ENCODE data around the gene PHF19.

Gene PHF19

GRCh38 chr9:120891884-120892747, 15.1 kb upstream of the PHF19 start:
- no peak for DNase-seq (ENCODE audit: low spot score)

- no peak for DNase-seq (ENCODE audit: low spot score)
Observed at GRCh38 chr9:120891245-120891883, 14.4 kb upstream of the PHF19 start.

- DNase-seq (ENCODE audit: low spot score): no peak
Observed at GRCh38 chr9:120890320-120891244, 13.6 kb upstream of the PHF19 start.

GRCh38 chr9:120889606-120890271, 12.8 kb upstream of the PHF19 start:
- DNase-seq (ENCODE audit: low spot score): no peak

- DNase-seq (ENCODE audit: low spot score): no peak
Observed at GRCh38 chr9:120888626-120889025, 11.6 kb upstream of the PHF19 start.

GRCh38 chr9:120886490-120886967, 9.5 kb upstream of the PHF19 start:
- DNase-seq (ENCODE audit: low spot score): peak; percentile 60

- DNase-seq (ENCODE audit: low spot score): no peak
Observed at GRCh38 chr9:120885958-120886357, 9.0 kb upstream of the PHF19 start.

GRCh38 chr9:120885457-120885856, 8.5 kb upstream of the PHF19 start:
- no peak for DNase-seq (ENCODE audit: low spot score)

GRCh38 chr9:120883608-120883996, 6.6 kb upstream of the PHF19 start:
- DNase-seq (ENCODE audit: low spot score): no peak

GRCh38 chr9:120882935-120883607, 6.1 kb upstream of the PHF19 start:
- no peak for DNase-seq (ENCODE audit: low spot score)

- DNase-seq (ENCODE audit: low spot score): no peak
Observed at GRCh38 chr9:120879446-120879845, 2.5 kb upstream of the PHF19 start.

- no peak for DNase-seq (ENCODE audit: low spot score)
Observed at GRCh38 chr9:120878188-120879130, 1.5 kb upstream of the PHF19 start.

GRCh38 chr9:120877276-120878034, 467 bp upstream of the PHF19 start:
- peak; percentile 88 for DNase-seq (ENCODE audit: low spot score)

- DNase-seq (ENCODE audit: low spot score): peak; percentile 93
Observed at GRCh38 chr9:120875954-120876841, 790 bp downstream of the PHF19 start.

GRCh38 chr9:120875643-120875953, 1.4 kb downstream of the PHF19 start:
- no peak for DNase-seq (ENCODE audit: low spot score)

- no peak for DNase-seq (ENCODE audit: low spot score)
Observed at GRCh38 chr9:120875195-120875565, 1.8 kb downstream of the PHF19 start.

GRCh38 chr9:120874226-120875194, 2.5 kb downstream of the PHF19 start:
- no peak for DNase-seq (ENCODE audit: low spot score)

Measured in GM03348 (cell line).